Lower leg skin (tissue), 4 donors: ENCODE measurements around the gene MUTYH. TPM values are rescaled to one million over a fixed set of nuclear protein-coding genes. Genes with fewer than 3 reads are reported as not detected.

Experiments
- DNase-seq, 2 donors: peaks; one replicate each; pipeline ENCODE4 v3.0.0-alpha.2; 2019; ENCODE audit warnings: low spot score in 2 of 2
- H3K4me3 ChIP-seq: fragments of 200-600 bp; sonication (generic); 2 replicates; pipeline ENCODE4 v1.5.1; 2017; ENCODE audit warnings: mild to moderate bottlenecking, low read depth; ENCODE audit not compliant: poor library complexity, severe bottlenecking
- CTCF ChIP-seq, 3 donors: fragments of 450-650 bp; IDR thresholded peaks; one replicate each; pipeline ENCODE4 v1.5.1; 2016; ENCODE audit warnings: antibody characterized with exemption in 3 of 3, mild to moderate bottlenecking in 3 of 3, moderate library complexity in 2 of 3
- POLR2A ChIP-seq, 2 donors: fragments of 450-650 bp; IDR thresholded peaks; one replicate each; pipeline ENCODE4 v1.6.1; 2016 to 2017; ENCODE audit warnings: antibody characterized with exemption in 2 of 2, mild to moderate bottlenecking in 1 of 2, moderate library complexity in 1 of 2
- WGBS, 2 donors: methylation state at CpG; one replicate each; pipeline ENCODE4 v1.1.5; 2018; 5-methylcytosine and 5-hydroxymethylcytosine counted together
- intact Hi-C: fragments of 100-400 bp; cut with DNase I; formaldehyde crosslinking; loops from one replicate; pipeline ENCODE4 v1.15.0; 2023; ENCODE audit warnings: low total_unique reads
- total RNA-seq, 4 donors: library from RNA; depleted of rRNA; stranded (reverse); fragments of >200 nt; gene quantifications; one replicate each; pipeline ENCODE4 v1.1.0, GENCODE V29; 2016

Gene MUTYH
- total RNA-seq, 4 donors from 2014 or later: 18.6 to 26.7 (median 24.6) TPM

GRCh38 chr1:45356186-45356585, 15.9 kb upstream of the MUTYH start:
- no peak overlapping the region for H3K4me3 ChIP-seq
- peak in 1 of 2 donors; percentile 15 for DNase-seq
- TF ChIP-seq CTCF (IDR thresholded peaks at IDR 0.05) (no peak), POLR2A (IDR thresholded peaks at IDR 0.05) (no peak)
- 65 to 75% methylated on average over 4 of the region's 4 CpGs for WGBS, 2 donors
- intact Hi-C loops: loop anchor here (5.0 kb wide), 1 partner anchor 211 kb away; no protein-coding TSS in a partner anchor

GRCh38 chr1:45355683-45356082, 15.4 kb upstream of the MUTYH start:
- 59 to 64% methylated on average over 2 of the region's 2 CpGs for WGBS, 2 donors
- no peak for DNase-seq
- TF ChIP-seq CTCF (IDR thresholded peaks at IDR 0.05): no peak
- TF ChIP-seq POLR2A (IDR thresholded peaks at IDR 0.05): no peak
- intact Hi-C loops: loop anchor here (5.0 kb wide), 1 partner anchor 212 kb away; no protein-coding TSS in a partner anchor
- H3K4me3 ChIP-seq: no peak overlapping the region

GRCh38 chr1:45354838-45355237, 14.6 kb upstream of the MUTYH start:
- intact Hi-C loops: loop anchor here (5.0 kb wide), 1 partner anchor 212 kb away; no protein-coding TSS in a partner anchor
- TF ChIP-seq CTCF (IDR thresholded peaks at IDR 0.05): no peak
- TF ChIP-seq POLR2A (IDR thresholded peaks at IDR 0.05): no peak
- no peak overlapping the region for H3K4me3 ChIP-seq
- peak in 1 of 2 donors; percentile 36 for DNase-seq
- 91 to 99% methylated on average over 4 of the region's 4 CpGs for WGBS, 2 donors

- 70 to 87% methylated on average over 2 of the region's 2 CpGs for WGBS, 2 donors
- TF ChIP-seq POLR2A (IDR thresholded peaks at IDR 0.05): no peak
- no peak for TF ChIP-seq CTCF (IDR thresholded peaks at IDR 0.05)
- no peak overlapping the region for H3K4me3 ChIP-seq
- peak in 1 of 2 donors; percentile 39 for DNase-seq
- intact Hi-C loops: no loop called here
These were observed 13.4 kb upstream of the MUTYH start for GRCh38 chr1:45353685-45354084.

- intact Hi-C loops: no loop called here
- WGBS, 2 donors: 90 to 94% methylated on average over 5 of the region's 5 CpGs
- TF ChIP-seq CTCF (IDR thresholded peaks at IDR 0.05) (no peak), POLR2A (IDR thresholded peaks at IDR 0.05) (no peak)
- no peak overlapping the region for H3K4me3 ChIP-seq
- peak in 1 of 2 donors; percentile 12 for DNase-seq
These were observed 11.3 kb upstream of the MUTYH start for GRCh38 chr1:45351508-45351907.
